HFFc6 (cell line): ENCODE results near the gene NME3. TPM values are rescaled to one million over a fixed set of nuclear protein-coding genes. Genes with fewer than 3 reads are reported as not detected.

Experiments used
- DNase-seq: peaks from one replicate; pipeline ENCODE4 v3.0.0-alpha.2; 2018
- H3K27ac Mint-ChIP-seq: 2 replicates; pipeline ENCODE4 v1.8.0; 2020; ENCODE audit warnings: mild to moderate bottlenecking, mixed read lengths
- H3K27me3 Mint-ChIP-seq: 2 replicates; pipeline ENCODE4 v1.8.0; 2021; ENCODE audit warnings: mild to moderate bottlenecking, moderate library complexity, mixed read lengths; ENCODE audit not compliant: insufficient read depth
- H3K36me3 Mint-ChIP-seq: 2 replicates; pipeline ENCODE4 v1.8.0; 2021; ENCODE audit warnings: low read depth, mixed read lengths
- H3K4me1 Mint-ChIP-seq: 2 replicates; pipeline ENCODE4 v1.8.0; 2020; ENCODE audit warnings: low read depth, mixed read lengths
- H3K4me3 Mint-ChIP-seq: 2 replicates; pipeline ENCODE4 v1.8.0; 2020; ENCODE audit warnings: mild to moderate bottlenecking, moderate library complexity, mixed read lengths
- H3K9me3 Mint-ChIP-seq: 2 replicates; pipeline ENCODE4 v1.8.0; 2020; ENCODE audit warnings: mild to moderate bottlenecking, mixed read lengths
- total RNA-seq, 6 experiments: library from RNA; stranded (reverse); fragmentation: NEBNext Ultra II Directional; extraction: Animal tissue kit (Norgen Biotek cat#: 25700); gene quantifications; 2 replicates in 1 of 6; 3 replicates in 5 of 6; pipeline ENCODE4 v1.2.3, GENCODE V29; 2021
- TF ChIP-seq, protein P1 (sequence below): fragments of 200-600 bp; sonication (generic); IDR thresholded peaks from 2 replicates; pipeline ENCODE4 v1.5.0; 2021; ENCODE audit warnings: antibody characterized with exemption, mild to moderate bottlenecking

NME3 gene
- total RNA-seq, 6 experiments from 2014 or later = 28.2 to 61.0 (median 31.3) TPM

DNA sequence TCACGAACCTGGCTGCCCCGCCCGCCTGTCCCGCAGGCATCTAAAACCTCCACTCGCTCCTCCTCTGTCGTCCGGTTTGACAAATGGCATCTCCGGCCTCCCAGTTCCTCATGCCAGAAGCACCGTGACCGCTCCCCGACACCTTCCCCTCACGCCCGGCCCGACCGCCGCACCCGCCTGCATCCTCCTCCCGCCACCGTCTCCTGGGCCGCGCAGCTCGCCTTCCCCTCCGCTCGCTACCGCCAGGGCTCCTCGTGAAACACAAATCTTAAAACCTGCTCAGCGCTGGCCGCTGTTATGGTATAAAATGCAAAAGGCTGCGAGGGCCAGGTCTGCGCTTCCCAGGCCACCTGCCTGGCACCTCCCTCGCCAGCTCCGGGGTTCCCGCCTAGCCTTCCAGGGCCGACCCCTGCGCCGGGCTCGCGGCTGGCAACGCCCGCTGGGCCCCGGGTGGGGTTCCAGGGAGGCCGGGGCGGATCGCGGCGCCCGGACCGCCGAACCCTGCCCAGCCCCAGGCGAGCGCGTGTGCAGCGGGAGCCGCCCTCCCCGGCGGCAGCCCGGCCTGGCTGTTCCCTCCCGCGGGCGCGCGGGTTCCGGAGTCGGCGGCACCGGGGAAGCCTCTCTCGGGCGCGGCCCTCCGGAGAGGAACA lies 10.5 kb upstream of the NME3 start:
- no peak for DNase-seq
- peak overlapping the region; percentile 90 for H3K4me3 Mint-ChIP-seq
- peaks cover 24% of the 10 kb centered on the region for H3K27me3 Mint-ChIP-seq
- no peaks in the 10 kb centered on the region for H3K36me3 Mint-ChIP-seq
- H3K9me3 Mint-ChIP-seq = no peaks in the 10 kb centered on the region
- peaks cover 23% of the 10 kb centered on the region for H3K4me1 Mint-ChIP-seq
- TF ChIP-seq, protein P1, sequence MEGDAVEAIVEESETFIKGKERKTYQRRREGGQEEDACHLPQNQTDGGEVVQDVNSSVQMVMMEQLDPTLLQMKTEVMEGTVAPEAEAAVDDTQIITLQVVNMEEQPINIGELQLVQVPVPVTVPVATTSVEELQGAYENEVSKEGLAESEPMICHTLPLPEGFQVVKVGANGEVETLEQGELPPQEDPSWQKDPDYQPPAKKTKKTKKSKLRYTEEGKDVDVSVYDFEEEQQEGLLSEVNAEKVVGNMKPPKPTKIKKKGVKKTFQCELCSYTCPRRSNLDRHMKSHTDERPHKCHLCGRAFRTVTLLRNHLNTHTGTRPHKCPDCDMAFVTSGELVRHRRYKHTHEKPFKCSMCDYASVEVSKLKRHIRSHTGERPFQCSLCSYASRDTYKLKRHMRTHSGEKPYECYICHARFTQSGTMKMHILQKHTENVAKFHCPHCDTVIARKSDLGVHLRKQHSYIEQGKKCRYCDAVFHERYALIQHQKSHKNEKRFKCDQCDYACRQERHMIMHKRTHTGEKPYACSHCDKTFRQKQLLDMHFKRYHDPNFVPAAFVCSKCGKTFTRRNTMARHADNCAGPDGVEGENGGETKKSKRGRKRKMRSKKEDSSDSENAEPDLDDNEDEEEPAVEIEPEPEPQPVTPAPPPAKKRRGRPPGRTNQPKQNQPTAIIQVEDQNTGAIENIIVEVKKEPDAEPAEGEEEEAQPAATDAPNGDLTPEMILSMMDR = peak; percentile 39
- peak overlapping the region; percentile 74 for H3K27ac Mint-ChIP-seq

DNA sequence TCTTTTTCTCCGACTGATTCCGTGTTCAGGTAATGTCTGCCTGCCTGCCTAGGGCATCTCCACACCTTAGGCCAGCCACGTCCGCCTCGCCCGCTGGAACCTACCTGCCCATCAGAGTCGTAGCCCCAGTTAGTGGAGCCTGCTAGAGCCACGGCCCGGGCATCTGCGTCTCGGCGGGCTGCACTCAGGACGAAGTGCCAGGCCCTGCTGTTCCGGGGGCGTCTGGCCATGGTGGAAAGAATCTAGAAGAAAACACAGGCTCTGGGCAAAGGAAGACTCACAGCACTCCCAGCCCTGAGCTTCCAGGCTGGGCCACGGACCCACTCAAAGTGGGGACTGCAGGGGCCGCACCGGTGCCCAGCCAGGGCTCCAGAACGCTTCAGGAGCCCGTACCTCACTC lies 9.9 kb upstream of the NME3 start:
- Mint-ChIP-seq H3K27ac (peak overlapping the region; percentile 74), H3K27me3 (peaks cover 28% of the 10 kb centered on the region), H3K4me3 (peak overlapping the region; percentile 90), H3K36me3 (no peaks in the 10 kb centered on the region), H3K9me3 (no peaks in the 10 kb centered on the region), H3K4me1 (peaks cover 23% of the 10 kb centered on the region)
- TF ChIP-seq, protein P1 = no peak
- DNase-seq = no peak

DNA sequence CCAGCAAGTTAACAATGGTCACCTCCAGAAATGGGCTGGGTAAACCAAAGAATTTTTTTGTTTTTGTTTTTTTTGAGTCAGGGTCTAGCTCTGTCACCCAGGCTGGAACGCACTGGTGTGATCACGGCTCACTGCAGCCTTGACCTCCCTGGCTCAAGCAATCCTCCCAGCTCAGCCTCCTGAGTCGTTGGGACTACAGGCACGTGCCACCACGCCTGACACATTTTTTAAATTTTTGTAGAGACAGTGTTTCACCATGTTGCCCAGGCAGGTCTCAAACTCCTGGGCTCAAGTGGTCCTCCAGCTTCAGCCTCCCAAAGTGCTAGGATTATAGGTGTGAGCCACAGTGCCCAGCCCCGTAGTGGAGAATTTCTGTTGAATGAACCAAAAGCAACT lies 9.3 kb upstream of the NME3 start:
- Mint-ChIP-seq H3K27me3 (peaks cover 28% of the 10 kb centered on the region), H3K4me1 (peaks cover 23% of the 10 kb centered on the region), H3K4me3 (peak overlapping the region; percentile 90), H3K27ac (no peak overlapping the region), H3K9me3 (no peaks in the 10 kb centered on the region), H3K36me3 (no peaks in the 10 kb centered on the region)
- TF ChIP-seq, protein P1 = no peak
- DNase-seq = no peak

DNA sequence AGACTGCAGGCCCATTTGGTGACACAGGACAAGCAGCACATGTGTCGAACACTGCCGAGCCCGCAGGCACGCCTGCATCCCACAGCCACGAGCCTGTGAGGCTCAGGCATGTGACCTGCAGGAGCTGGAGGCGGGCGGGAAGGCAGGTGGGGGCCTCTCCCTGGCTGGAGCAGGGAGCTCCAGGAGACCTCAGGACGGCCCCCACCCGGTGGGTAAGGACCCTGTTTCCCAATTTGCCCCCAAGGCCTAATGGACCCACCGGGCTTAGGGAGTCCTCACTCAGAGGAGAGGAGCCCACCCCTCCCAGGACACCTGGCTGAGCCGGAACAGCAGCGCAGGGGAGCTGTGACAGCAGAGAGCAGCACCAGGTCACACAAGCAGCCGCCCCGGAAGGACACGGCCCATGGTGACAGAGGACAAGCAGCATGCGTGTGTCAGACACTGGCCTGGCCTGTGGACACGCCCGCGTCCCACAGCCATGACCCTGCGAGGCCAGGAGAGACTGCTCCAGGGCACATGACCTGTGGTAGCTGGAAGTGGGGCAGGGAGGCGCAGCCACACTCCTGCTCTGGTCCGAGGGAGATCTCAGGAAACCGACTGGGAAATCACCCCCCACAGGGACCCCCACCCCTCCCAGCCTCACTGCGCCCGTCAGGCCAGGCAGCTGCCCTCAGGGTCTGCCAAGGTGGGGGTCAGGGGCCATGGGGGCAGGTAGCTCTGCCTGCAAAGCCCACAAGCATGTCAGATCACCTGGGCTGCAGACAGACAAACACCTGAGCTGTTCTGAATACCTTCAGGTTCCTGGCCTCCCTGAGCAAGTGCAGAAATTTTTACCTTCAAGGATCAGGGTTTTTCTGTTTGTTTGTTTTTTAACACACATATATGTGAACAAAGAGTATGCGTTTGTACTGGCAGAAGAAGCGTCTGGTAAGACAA lies 8.7 kb upstream of the NME3 start:
- Mint-ChIP-seq H3K27ac (no peak overlapping the region), H3K9me3 (no peaks in the 10 kb centered on the region), H3K4me1 (peaks cover 23% of the 10 kb centered on the region), H3K4me3 (no peak overlapping the region), H3K27me3 (peaks cover 28% of the 10 kb centered on the region), H3K36me3 (no peaks in the 10 kb centered on the region)
- no peak for DNase-seq
- TF ChIP-seq, protein P1 = no peak

DNA sequence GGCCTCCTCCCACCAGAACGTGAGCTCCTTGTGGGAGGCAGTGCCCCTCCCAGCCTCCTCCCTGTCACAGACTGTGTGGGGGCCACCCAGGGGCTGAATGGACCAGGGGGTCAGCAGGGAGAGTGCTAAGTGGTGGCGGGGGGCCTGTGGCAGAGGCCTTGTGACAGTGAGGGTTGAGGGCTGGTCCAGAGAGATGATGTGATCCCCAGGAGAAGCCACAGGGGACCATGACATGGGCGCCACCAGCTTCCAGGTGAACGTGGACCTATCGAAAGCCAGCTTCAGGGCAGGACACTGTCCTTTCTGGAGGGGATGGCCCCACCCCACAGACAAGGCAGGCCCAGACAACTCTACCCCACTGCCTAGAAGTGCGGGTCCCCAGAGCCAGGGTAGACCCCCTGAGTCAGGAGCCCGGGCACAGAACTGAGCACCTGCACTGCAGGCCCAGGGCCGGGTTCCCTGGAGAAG lies 7.9 kb upstream of the NME3 start:
- Mint-ChIP-seq H3K4me3 (no peak overlapping the region), H3K27ac (peak overlapping the region; percentile 53)
- DNase-seq = no peak

More for the DNA sequence above, 7.9 kb upstream of the NME3 start:
- no peaks in the 10 kb centered on the region for H3K36me3 Mint-ChIP-seq
- peaks cover 23% of the 10 kb centered on the region for H3K4me1 Mint-ChIP-seq
- no peaks in the 10 kb centered on the region for H3K9me3 Mint-ChIP-seq
- TF ChIP-seq, protein P1 = no peak
- peaks cover 28% of the 10 kb centered on the region for H3K27me3 Mint-ChIP-seq
